ENCODE data around the gene PLXNA3.

Gene PLXNA3

GRCh38 chrX:154432210-154432609 lies 25.9 kb upstream of the PLXNA3 start:
- Histone ChIP-seq H3K4me3 (IDR thresholded peaks at IDR 0.05; ENCODE audit: insufficient read depth, low read depth, low read length) (no peak overlapping the region), H4K20me1 (ENCODE audit: insufficient read depth) (no peaks in the 10 kb centered on the region)

DNA sequence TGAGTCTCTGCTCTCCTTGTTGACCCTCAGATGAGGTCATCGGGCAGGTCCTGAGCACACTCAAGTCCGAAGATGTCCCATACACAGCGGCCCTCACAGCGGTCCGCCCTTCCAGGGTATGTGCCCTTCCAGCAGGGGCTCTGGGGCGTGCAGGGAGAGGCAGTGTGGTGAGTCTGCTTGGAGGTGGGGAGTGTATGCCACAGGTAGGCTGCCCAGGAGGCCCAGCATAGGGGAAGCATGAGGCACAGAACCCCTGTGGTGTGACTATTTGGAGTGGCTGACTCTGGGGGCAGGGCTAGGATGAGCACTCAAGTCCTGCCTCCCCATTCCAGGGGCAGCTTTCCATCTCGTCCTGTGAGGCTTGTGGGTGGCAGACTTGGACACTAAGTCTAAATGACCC lies 24.5 kb upstream of the PLXNA3 start:
- H3K9ac ChIP-seq, result no peak overlapping the region
- H3K27ac ChIP-seq, result no peak overlapping the region
- H4K20me1 ChIP-seq (ENCODE audit: insufficient read depth), result no peaks in the 10 kb centered on the region

More at GRCh38 chrX:154432210-154432609, 25.9 kb upstream of the PLXNA3 start:
- Histone ChIP-seq H3K9ac (no peak overlapping the region), H3K79me2 (ENCODE audit: insufficient read depth, low read depth) (peaks cover 9% of the 10 kb centered on the region; the same call in 1 of the 2 replicates), H3K27me3 (ENCODE audit: insufficient read depth, low read depth) (no peaks in the 10 kb centered on the region), H3K4me2 (no peak overlapping the region), H3K27ac (no peak overlapping the region), H3K4me1 (ENCODE audit: low read depth, poor library complexity, severe bottlenecking) (peaks cover 10% of the 10 kb centered on the region), H2AFZ (ENCODE audit: low read depth) (no peak overlapping the region), H3K36me3 (ENCODE audit: insufficient read depth) (no peaks in the 10 kb centered on the region)
- TF ChIP-seq, protein P1, sequence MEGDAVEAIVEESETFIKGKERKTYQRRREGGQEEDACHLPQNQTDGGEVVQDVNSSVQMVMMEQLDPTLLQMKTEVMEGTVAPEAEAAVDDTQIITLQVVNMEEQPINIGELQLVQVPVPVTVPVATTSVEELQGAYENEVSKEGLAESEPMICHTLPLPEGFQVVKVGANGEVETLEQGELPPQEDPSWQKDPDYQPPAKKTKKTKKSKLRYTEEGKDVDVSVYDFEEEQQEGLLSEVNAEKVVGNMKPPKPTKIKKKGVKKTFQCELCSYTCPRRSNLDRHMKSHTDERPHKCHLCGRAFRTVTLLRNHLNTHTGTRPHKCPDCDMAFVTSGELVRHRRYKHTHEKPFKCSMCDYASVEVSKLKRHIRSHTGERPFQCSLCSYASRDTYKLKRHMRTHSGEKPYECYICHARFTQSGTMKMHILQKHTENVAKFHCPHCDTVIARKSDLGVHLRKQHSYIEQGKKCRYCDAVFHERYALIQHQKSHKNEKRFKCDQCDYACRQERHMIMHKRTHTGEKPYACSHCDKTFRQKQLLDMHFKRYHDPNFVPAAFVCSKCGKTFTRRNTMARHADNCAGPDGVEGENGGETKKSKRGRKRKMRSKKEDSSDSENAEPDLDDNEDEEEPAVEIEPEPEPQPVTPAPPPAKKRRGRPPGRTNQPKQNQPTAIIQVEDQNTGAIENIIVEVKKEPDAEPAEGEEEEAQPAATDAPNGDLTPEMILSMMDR (conservative IDR thresholded peaks at IDR 0.05; ENCODE audit: low read depth, low read length), result no peak

GRCh38 chrX:154434394-154435168 lies 23.5 kb upstream of the PLXNA3 start:
- TF ChIP-seq, protein P1 (conservative IDR thresholded peaks at IDR 0.05; ENCODE audit: low read depth, low read length), result no peak
- Histone ChIP-seq H2AFZ (ENCODE audit: low read depth) (no peak overlapping the region), H3K4me1 (ENCODE audit: low read depth, poor library complexity, severe bottlenecking) (peaks cover 1% of the 10 kb centered on the region), H3K27ac (no peak overlapping the region), H3K4me3 (IDR thresholded peaks at IDR 0.05; ENCODE audit: insufficient read depth, low read depth, low read length) (no peak overlapping the region), H3K36me3 (ENCODE audit: insufficient read depth) (no peaks in the 10 kb centered on the region), H4K20me1 (ENCODE audit: insufficient read depth) (no peaks in the 10 kb centered on the region), H3K27me3 (ENCODE audit: insufficient read depth, low read depth) (no peaks in the 10 kb centered on the region), H3K9ac (no peak overlapping the region), H3K4me2 (no peak overlapping the region), H3K79me2 (ENCODE audit: insufficient read depth, low read depth) (peaks cover 13% of the 10 kb centered on the region; the same call in 1 of the 2 replicates)

More for the DNA sequence above, 24.5 kb upstream of the PLXNA3 start:
- H2AFZ ChIP-seq (ENCODE audit: low read depth), result no peak overlapping the region
- no peak overlapping the region for H3K4me3 ChIP-seq (IDR thresholded peaks at IDR 0.05; ENCODE audit: insufficient read depth, low read depth, low read length)
- peaks cover 7% of the 10 kb centered on the region for H3K4me1 ChIP-seq (ENCODE audit: low read depth, poor library complexity, severe bottlenecking)
- H3K36me3 ChIP-seq (ENCODE audit: insufficient read depth), result no peaks in the 10 kb centered on the region
- no peak overlapping the region for H3K4me2 ChIP-seq
- H3K27me3 ChIP-seq (ENCODE audit: insufficient read depth, low read depth), result no peaks in the 10 kb centered on the region
- TF ChIP-seq, protein P1 (conservative IDR thresholded peaks at IDR 0.05; ENCODE audit: low read depth, low read length), result no peak
- peaks cover 19% of the 10 kb centered on the region; the same call in 1 of the 2 replicates for H3K79me2 ChIP-seq (ENCODE audit: insufficient read depth, low read depth)

- Histone ChIP-seq H3K4me3 (IDR thresholded peaks at IDR 0.05; ENCODE audit: insufficient read depth, low read depth, low read length) (no peak overlapping the region), H3K27ac (no peak overlapping the region), H4K20me1 (ENCODE audit: insufficient read depth) (no peaks in the 10 kb centered on the region), H3K4me1 (ENCODE audit: low read depth, poor library complexity, severe bottlenecking) (no peaks in the 10 kb centered on the region), H3K79me2 (ENCODE audit: insufficient read depth, low read depth) (peaks cover 12% of the 10 kb centered on the region; the same call in 1 of the 2 replicates), H3K9ac (no peak overlapping the region), H3K27me3 (ENCODE audit: insufficient read depth, low read depth) (no peaks in the 10 kb centered on the region), H3K4me2 (no peak overlapping the region), H2AFZ (ENCODE audit: low read depth) (no peak overlapping the region), H3K36me3 (ENCODE audit: insufficient read depth) (no peaks in the 10 kb centered on the region)
- TF ChIP-seq, protein P1 (conservative IDR thresholded peaks at IDR 0.05; ENCODE audit: low read depth, low read length), result no peak
Measured at GRCh38 chrX:154435171-154435733, 22.8 kb upstream of the PLXNA3 start.
